Common myeloid progenitor, CD34-positive (primary cell): ENCODE data around the gene PGF.

Experiments used
- CTCF ChIA-PET: fragments of 350-600 bp; sonication (Branson Sonifier 250); formaldehyde crosslinking; loops from one replicate; lab custom pipeline; 2021; ENCODE audit warnings: antibody characterized with exemption; lab: Charles Lee
- POLR2A ChIA-PET: fragments of 350-600 bp; sonication (Branson Sonifier 250); formaldehyde crosslinking; loops from one replicate; lab custom pipeline; 2021; ENCODE audit warnings: antibody characterized with exemption; lab: Charles Lee
- DNase-seq, 3 donors: peaks; one replicate each; pipeline versions ENCODE4 v3.0.0 to v3.0.0-alpha.2; 2013
- H3K27ac ChIP-seq, 2 experiments: 1 replicate in 1 of 2; 2 replicates in 1 of 2; pipeline ENCODE4 v1.7.0; 2013; ENCODE audit warnings: inconsistent platforms in 2 of 2, low read length in 2 of 2, mild to moderate bottlenecking in 2 of 2, low read depth in 1 of 2, moderate library complexity in 1 of 2; ENCODE audit not compliant: severe bottlenecking in 2 of 2, insufficient read depth in 1 of 2, poor library complexity in 1 of 2
- H3K27me3 ChIP-seq, 5 experiments: replicated peaks in 2 of 5; 1 replicate in 3 of 5; 2 replicates in 2 of 5; pipeline versions ENCODE4 v1.6.1 to v1.7.0; 2013; ENCODE audit warnings: low read length in 4 of 5, mild to moderate bottlenecking in 2 of 5, moderate library complexity in 2 of 5, inconsistent platforms in 1 of 5; ENCODE audit not compliant: insufficient read depth in 5 of 5, control insufficient read depth in 4 of 5
- H3K36me3 ChIP-seq, 4 experiments: 1 replicate in 2 of 4; 2 replicates in 2 of 4; pipeline versions ENCODE4 v1.6.1 to v1.7.0; 2013; ENCODE audit warnings: low read length in 3 of 4, control low read depth in 1 of 4, mild to moderate bottlenecking in 1 of 4; ENCODE audit not compliant: control insufficient read depth in 4 of 4, insufficient read depth in 4 of 4
- H3K4me1 ChIP-seq, 4 experiments: 1 replicate in 3 of 4; 2 replicates in 1 of 4; pipeline versions ENCODE4 v1.6.1 to v1.7.1; 2013; ENCODE audit warnings: low read length in 3 of 4, mild to moderate bottlenecking in 3 of 4, control low read depth in 1 of 4, inconsistent platforms in 1 of 4, moderate library complexity in 1 of 4; ENCODE audit not compliant: control insufficient read depth in 4 of 4, insufficient read depth in 4 of 4; ENCODE audit errors: control extremely low read depth in 1 of 4
- H3K4me3 ChIP-seq, 7 experiments: 1 replicate in 4 of 7; 2 replicates in 3 of 7; pipeline versions ENCODE4 v1.5.1 to v1.7.0; 2013; ENCODE audit warnings: mild to moderate bottlenecking in 7 of 7, low read length in 6 of 7, moderate library complexity in 6 of 7, inconsistent platforms in 2 of 7, low read depth in 2 of 7, control low read depth in 1 of 7; ENCODE audit not compliant: insufficient read depth in 4 of 7, control insufficient read depth in 1 of 7; ENCODE audit errors: extremely low read depth in 1 of 7
- H3K9me3 ChIP-seq, 5 experiments: 1 replicate in 4 of 5; 2 replicates in 1 of 5; pipeline versions ENCODE4 v1.6.1 to v1.7.1; 2013; ENCODE audit warnings: low read length in 4 of 5, mild to moderate bottlenecking in 2 of 5, inconsistent platforms in 1 of 5, low read depth in 1 of 5, moderate library complexity in 1 of 5; ENCODE audit not compliant: control insufficient read depth in 4 of 5, insufficient read depth in 2 of 5; ENCODE audit errors: control extremely low read depth in 1 of 5
- WGBS: methylation state at CpG from one replicate; pipeline ENCODE4 v1.1.5; 2013; ENCODE audit not compliant: insufficient coverage; 5-methylcytosine and 5-hydroxymethylcytosine counted together

The PGF gene

GRCh38 chr14:74911704-74912103, 43.7 kb downstream of the PGF start:
- ChIA-PET POLR2A (no interaction called here), CTCF (interaction anchor here (1.1 to 9.6 kb wide), 5 partner anchors 9 to 177 kb away, joined by 3 to 498 read pairs (median 86); no protein-coding TSS in a partner anchor)
- H3K4me3 ChIP-seq = no peak overlapping the region
- H3K4me1 ChIP-seq = peaks cover 0 to 10% (median 9%) of the 10 kb centered on the region in 4 experiments
- no peaks in the 10 kb centered on the region for H3K9me3 ChIP-seq
- no peaks in the 10 kb centered on the region for H3K27me3 ChIP-seq
- 88% methylated on average over 5 of the region's 5 CpGs for WGBS
- no peak for DNase-seq
- no peak overlapping the region for H3K27ac ChIP-seq
- peaks cover 0 to under 1% (median 0%) of the 10 kb centered on the region in 4 experiments for H3K36me3 ChIP-seq

GRCh38 chr14:74911221-74911620, 44.2 kb downstream of the PGF start:
- 90% methylated on average over 2 of the region's 6 CpGs for WGBS
- H3K4me3 ChIP-seq = no peak overlapping the region
- DNase-seq = no peak
- H3K36me3 ChIP-seq = peaks cover 0 to 5% (median 0%) of the 10 kb centered on the region in 4 experiments
- no peaks in the 10 kb centered on the region for H3K27me3 ChIP-seq
- POLR2A ChIA-PET = no interaction called here
- no peak overlapping the region for H3K27ac ChIP-seq
- CTCF ChIA-PET = interaction anchor here (1.1 to 9.6 kb wide), 5 partner anchors 10 to 177 kb away, joined by 3 to 498 read pairs (median 86); no protein-coding TSS in a partner anchor
- no peaks in the 10 kb centered on the region for H3K9me3 ChIP-seq
- H3K4me1 ChIP-seq = peaks cover 0 to 14% (median 13%) of the 10 kb centered on the region in 4 experiments

GRCh38 chr14:74910556-74910955, 44.8 kb downstream of the PGF start:
- Histone ChIP-seq H3K4me3 (no peak overlapping the region), H3K27ac (no peak overlapping the region), H3K36me3 (peaks cover 0 to 5% (median 0%) of the 10 kb centered on the region in 4 experiments), H3K9me3 (no peaks in the 10 kb centered on the region), H3K4me1 (peaks cover 0 to 19% (median 16%) of the 10 kb centered on the region in 4 experiments), H3K27me3 (no peaks in the 10 kb centered on the region)
- ChIA-PET POLR2A (no interaction called here), CTCF (interaction anchor here (1.4 to 9.6 kb wide), 4 partner anchors 10 to 178 kb away, joined by 3 to 498 read pairs (median 116); no protein-coding TSS in a partner anchor)
- 100% methylated on average over 3 of the region's 10 CpGs for WGBS
- DNase-seq = no peak

- H3K27me3 ChIP-seq = no peaks in the 10 kb centered on the region
- peaks cover 0 to 23% (median 17%) of the 10 kb centered on the region in 4 experiments for H3K4me1 ChIP-seq
- WGBS = 100% methylated on average over 9 of the region's 10 CpGs
- no peak overlapping the region for H3K4me3 ChIP-seq
- no peak for DNase-seq
- no peaks in the 10 kb centered on the region for H3K9me3 ChIP-seq
- H3K27ac ChIP-seq = no peak overlapping the region
- ChIA-PET CTCF (interaction anchor here (9.1 to 9.6 kb wide), 3 partner anchors 17 to 179 kb away, joined by 86 to 498 read pairs (median 145); no protein-coding TSS in a partner anchor), POLR2A (no interaction called here)
- peaks cover 0 to 8% (median 2%) of the 10 kb centered on the region in 4 experiments for H3K36me3 ChIP-seq
Measured at GRCh38 chr14:74909911-74910310, 45.5 kb downstream of the PGF start.

- POLR2A ChIA-PET = no interaction called here
- CTCF ChIA-PET = interaction anchor here (1.6 to 9.6 kb wide), 4 partner anchors 16 to 179 kb away, joined by 3 to 498 read pairs (median 116); no protein-coding TSS in a partner anchor
Measured at GRCh38 chr14:74909501-74909900, 45.9 kb downstream of the PGF start.

GRCh38 chr14:74908861-74909341, 46.5 kb downstream of the PGF start:
- no peaks in the 10 kb centered on the region for H3K9me3 ChIP-seq
- no peak overlapping the region for H3K4me3 ChIP-seq
- peaks cover 0 to 23% (median 17%) of the 10 kb centered on the region in 4 experiments for H3K4me1 ChIP-seq
- H3K36me3 ChIP-seq = peaks cover 2 to 17% (median 8%) of the 10 kb centered on the region in 4 experiments
- WGBS = 100% methylated on average over 6 of the region's 9 CpGs
- no peak overlapping the region for H3K27ac ChIP-seq
- H3K27me3 ChIP-seq = no peaks in the 10 kb centered on the region
- ChIA-PET CTCF (interaction anchor here (1.6 to 9.6 kb wide), 7 partner anchors 8 to 180 kb away, joined by 3 to 498 read pairs (median 86); partner anchors contain the start of gene PROX2), POLR2A (no interaction called here)
- DNase-seq = no peak

More at GRCh38 chr14:74909501-74909900, 45.9 kb downstream of the PGF start:
- H3K27me3 ChIP-seq = no peaks in the 10 kb centered on the region
- no peaks in the 10 kb centered on the region for H3K9me3 ChIP-seq
- 100% methylated on average over 6 of the region's 14 CpGs for WGBS
- DNase-seq = no peak
- H3K4me3 ChIP-seq = no peak overlapping the region
- peaks cover 2 to 12% (median 4%) of the 10 kb centered on the region in 4 experiments for H3K36me3 ChIP-seq
- H3K4me1 ChIP-seq = peaks cover 0 to 23% (median 17%) of the 10 kb centered on the region in 4 experiments
- no peak overlapping the region for H3K27ac ChIP-seq

GRCh38 chr14:74907744-74908143, 47.7 kb downstream of the PGF start:
- 98% methylated on average over 4 of the region's 6 CpGs for WGBS
- no peak for DNase-seq
- Histone ChIP-seq H3K4me3 (no peak overlapping the region), H3K9me3 (no peaks in the 10 kb centered on the region), H3K36me3 (peaks cover 7 to 26% (median 12%) of the 10 kb centered on the region in 4 experiments), H3K27ac (no peak overlapping the region), H3K4me1 (peaks cover 0 to 23% (median 17%) of the 10 kb centered on the region in 4 experiments), H3K27me3 (no peaks in the 10 kb centered on the region)
- ChIA-PET POLR2A (no interaction called here), CTCF (interaction anchor here (0.7 to 9.6 kb wide), 13 partner anchors 9 to 516 kb away, joined by 3 to 498 read pairs (median 18); partner anchors contain the start of gene PROX2)
